NCI-H2107 treated with DMSO at 0.1 percent for 48 hours (cell line): Measurements from ENCODE around the gene PDSS1.
"Not testable (repeated sequence)": the region's sequence is repeated elsewhere in the genome, so short reads cannot be mapped to it uniquely, and the experiment has no call there.

ENCODE experiments used
- DNase-seq: peaks from one replicate; lab custom pipeline; 2025; ENCODE audit not compliant: unreplicated experiment; lab: John Stamatoyannopoulos, UW

PDSS1 gene, protein sequence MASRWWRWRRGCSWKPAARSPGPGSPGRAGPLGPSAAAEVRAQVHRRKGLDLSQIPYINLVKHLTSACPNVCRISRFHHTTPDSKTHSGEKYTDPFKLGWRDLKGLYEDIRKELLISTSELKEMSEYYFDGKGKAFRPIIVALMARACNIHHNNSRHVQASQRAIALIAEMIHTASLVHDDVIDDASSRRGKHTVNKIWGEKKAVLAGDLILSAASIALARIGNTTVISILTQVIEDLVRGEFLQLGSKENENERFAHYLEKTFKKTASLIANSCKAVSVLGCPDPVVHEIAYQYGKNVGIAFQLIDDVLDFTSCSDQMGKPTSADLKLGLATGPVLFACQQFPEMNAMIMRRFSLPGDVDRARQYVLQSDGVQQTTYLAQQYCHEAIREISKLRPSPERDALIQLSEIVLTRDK

DNA sequence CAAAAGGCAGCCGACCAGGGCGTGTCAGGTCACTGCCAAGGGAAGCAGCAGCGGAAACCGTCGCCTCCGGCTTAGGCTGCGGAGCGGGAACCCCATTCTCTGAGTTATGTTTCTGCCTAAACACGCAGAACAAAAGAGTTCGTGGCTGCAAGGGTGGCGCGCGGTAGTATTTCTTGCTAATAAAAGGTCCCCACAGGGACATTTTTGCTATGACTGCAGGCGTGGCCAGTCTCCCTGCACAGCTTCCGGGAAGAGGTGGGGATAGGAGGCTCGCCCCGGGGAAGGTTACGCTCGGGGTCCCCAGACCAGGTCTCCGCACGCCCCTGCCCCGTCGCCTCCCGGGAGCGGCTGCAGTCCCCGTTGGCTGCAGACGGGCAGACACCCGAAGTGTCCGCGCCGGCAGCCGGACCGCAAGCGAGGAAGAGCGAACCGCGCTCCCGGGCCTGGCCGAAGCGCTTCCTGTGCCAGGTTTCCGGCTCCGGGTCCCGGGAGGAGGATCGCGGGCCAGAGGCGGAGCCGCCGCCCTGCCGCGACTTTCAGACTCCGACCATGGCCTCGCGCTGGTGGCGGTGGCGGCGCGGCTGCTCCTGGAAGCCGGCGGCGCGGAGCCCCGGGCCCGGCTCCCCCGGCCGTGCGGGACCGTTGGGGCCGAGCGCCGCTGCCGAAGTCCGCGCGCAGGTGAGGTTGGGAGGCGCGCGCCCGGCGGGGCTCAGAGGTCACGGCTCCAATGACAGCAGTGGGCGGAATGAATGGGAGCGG lies at the start of gene PDSS1:
PDSS1 (plus strand) TSS at position 539 of the 759 bp plus-strand sequence; CDS start at position 550, 11 bp downstream.
- no peak for DNase-seq

DNA sequence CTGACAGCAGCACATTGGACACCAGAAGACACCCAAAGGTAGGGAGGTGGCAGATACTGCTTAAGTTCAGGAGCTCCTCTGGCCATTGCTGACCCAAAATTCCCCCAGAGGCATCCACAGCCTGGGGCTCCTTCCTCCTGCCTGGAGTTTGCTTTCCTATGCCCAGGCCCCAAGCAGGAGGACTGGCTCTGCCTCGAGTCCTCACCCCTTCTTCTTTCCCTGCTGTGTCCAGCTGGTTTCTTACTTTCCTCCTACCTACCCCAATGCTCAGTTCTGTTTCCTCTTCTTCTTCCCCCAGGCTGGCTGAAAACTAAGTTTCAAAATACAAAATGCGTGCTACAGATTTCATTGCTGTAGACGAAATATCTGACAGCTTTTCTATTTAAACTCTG lies 49.3 kb upstream of the PDSS1 start:
- not testable (repeated sequence) for DNase-seq

DNA sequence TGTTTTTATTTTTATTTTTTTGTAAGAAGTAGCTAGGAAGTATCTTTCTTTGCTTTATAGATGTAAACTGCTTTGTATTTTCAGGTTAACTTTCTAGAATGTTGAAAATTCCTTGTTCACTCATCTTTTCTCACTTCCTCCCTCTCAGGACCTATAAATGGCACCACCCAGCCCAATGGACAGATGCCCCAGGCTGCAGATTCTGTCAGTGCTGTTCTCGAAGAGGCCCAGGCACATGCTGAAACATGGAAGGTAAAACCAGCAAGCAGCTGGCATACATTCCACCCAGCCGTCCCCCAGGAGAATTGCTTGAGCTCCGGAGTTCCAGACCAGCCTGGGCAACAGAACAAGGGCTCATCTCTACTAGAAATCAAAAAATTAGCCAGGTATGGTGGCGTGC lies 47.1 kb upstream of the PDSS1 start:
- no peak for DNase-seq

DNA sequence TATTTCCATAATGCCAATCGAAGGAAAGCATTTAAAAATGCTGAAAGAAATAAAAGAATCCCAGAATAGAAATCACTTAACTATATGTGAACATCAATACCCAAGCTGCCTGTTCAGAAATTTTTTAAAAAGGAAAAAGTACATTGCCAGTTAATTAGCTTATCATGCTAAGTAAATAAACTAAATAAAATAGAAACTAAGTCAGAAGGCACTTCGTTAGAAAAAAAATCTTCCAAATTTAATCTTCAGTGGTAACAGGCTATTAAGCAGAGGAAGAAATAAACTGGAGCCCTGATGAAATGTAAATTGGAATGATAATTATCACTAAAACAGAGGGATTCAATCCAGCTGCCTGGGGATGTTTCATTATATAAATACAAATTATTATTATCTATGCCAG lies 46.0 kb upstream of the PDSS1 start:
- not testable (repeated sequence) for DNase-seq

DNA sequence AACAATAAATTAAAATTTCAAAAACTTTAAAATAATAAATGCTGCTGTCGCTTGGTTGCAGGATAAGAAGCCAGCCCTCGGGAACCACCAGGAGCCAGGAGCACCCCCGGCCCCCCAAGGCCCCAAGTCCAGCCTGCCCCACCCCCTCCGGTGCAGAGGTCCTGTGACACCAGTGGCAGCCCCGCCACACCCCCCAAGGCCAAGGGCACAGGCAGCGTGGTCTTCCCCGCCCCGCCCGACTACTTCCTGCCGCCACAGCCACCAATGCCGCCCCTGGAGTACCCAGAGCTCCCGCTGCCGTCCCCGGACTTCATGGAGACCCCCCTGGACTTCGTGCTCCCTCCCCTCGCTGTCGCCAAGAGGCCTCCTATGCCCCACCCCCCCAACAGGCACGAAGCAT lies 44.5 kb upstream of the PDSS1 start:
- no peak for DNase-seq

DNA sequence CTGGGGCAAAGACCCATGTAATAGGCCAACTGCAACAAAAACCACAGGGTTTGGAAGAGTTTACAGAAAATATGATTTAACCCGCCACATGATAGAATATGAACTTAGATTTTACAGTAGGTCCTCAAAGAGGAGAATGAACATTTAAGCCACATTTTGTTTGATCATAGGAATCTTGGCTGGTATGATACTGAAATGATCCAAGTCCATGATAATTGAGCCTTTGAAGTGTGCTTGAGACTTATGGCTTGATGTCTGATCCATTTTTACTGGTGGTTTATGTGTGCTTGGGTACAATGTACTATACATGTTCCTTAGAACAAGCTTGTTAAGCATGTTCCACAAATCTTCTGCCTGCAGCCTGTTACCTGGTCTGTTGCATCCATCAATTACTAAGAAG lies 41.8 kb upstream of the PDSS1 start:
- no peak for DNase-seq

DNA sequence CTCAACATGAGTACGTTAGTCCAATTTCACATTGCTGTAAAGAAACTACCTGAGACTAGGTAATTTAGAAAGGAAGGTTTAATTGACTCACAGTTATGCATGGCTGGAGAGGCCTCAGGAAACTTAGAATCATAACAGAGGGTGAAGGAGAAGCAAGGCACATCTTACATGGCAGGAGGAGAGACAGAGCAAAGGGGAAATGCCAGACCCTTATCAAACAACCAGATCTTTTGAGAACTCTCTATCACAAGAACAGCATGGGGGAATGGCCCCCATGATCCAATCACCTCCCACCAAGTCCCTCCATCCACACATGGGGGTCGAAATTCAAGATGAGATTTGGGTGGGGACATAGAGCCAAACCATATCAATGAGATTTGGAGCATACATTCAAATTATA lies 34.6 kb upstream of the PDSS1 start:
- no peak for DNase-seq

DNA sequence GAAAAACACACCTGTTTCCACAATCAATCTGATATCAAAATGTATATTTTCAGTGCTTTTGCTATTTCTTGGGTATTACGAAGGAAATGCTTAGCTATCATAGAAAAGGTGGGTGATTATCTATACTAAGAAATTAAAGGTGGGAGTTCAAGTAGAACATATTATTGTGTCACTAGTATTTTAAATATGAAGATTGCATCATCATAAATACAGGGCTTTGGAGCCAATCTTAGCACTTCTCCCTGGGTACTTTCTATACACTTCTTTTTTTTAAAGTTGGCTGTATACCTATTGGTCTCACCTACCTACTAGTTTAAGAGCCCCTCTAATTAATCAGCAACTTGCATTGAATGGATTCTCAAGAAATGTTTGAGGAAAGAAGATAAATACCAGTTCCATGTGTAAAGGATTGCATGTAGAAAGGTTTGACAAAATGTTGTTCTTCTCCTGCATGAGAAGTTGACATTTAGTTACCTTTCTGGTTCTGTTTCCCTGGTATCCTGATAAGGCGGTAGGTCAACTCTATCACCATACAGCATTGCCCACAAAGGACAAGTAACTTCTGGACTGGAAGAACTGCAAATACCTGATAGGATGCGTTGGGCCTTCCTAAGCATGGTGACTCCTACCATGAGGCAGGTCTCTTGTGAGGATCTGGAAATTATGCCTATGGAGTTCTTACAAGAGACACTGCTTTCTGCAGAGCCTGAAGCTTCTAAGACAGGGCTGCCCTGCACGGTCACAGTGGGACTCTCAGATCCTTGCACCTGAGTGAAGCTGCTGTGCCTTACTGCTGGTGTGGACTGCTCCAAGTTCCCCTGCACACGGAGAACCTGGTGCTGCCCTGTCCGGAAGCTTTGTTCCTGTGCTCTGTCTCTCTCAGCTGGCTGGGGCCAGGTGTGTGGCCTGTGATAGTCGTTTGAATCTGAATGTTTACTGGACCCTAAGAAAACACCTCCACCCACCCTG lies 32.1 kb upstream of the PDSS1 start:
- no peak for DNase-seq

DNA sequence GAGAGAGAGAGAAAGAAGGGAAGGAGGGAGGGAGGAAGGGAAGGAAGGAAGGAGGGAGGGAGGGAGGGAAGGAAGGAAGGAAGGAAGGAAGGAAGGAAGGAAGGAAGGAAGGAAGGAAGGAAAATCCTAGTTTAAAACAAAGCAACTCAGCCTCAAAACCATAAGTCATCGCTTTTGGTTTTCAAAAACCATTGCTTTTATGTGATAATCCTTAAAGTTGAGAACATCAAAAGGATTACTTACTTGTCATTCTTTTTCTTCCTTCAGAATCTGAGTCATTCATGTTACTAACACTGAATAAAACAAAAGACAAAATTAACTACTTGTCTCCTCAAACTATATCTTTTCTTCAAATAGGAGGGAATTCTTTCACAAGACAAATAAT lies 21.6 kb upstream of the PDSS1 start:
- no peak for DNase-seq

DNA sequence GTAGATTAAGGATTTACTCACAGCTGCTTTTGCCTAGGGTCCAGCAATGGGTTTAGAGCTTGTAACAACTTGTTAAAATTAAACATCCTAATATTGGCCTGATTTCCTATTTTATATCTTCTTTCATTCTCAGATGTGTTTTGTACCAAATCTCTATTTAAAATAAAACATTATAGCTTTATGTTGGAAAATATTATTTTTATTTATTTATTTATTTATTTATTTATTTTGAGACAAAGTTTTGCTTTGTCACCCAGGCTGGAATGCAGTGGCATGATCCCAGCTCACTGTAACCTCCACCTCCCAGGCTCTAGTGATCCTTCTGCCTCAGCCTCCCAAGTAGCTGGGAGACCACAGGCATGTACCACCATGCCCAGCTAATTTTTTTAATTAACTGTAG lies 17.9 kb upstream of the PDSS1 start:
- no peak for DNase-seq

DNA sequence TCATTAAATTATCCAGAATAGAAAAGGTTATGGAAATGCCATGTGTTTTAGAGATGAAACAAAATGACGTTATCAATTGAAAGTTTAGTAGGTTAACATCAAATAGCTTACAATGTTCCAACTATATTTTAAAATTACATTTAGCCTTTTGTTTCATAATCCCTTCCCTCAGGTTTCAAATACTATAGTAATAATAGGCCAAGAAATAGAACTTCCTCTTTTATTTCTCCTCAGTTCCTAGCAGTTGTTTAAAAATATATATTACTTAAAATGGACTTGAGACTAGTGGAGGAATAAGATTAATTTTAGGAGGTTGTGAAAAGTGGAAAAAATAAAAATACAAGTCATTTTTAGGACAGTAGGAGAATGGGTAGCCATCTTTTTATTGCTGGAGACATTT lies 16.4 kb upstream of the PDSS1 start:
- no peak for DNase-seq

DNA sequence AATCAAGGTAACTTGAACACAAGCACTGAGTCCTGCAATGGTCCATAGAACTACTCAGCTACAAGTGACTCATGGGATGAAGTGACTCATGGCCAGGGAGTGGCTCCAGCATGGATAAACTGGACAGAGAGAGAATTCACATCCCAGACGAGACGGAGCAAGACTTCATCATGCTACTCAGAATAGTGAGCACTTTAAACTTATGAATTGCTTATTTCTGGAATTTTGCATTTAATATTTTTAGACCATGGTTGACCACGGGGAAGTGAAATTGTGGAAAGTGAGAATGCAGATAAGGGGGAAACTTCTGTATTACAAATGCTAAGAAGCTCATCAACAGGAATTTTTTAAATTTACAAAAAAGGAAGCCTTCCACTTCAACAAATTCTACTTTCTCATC lies 15.5 kb upstream of the PDSS1 start:
- not testable (repeated sequence) for DNase-seq

DNA sequence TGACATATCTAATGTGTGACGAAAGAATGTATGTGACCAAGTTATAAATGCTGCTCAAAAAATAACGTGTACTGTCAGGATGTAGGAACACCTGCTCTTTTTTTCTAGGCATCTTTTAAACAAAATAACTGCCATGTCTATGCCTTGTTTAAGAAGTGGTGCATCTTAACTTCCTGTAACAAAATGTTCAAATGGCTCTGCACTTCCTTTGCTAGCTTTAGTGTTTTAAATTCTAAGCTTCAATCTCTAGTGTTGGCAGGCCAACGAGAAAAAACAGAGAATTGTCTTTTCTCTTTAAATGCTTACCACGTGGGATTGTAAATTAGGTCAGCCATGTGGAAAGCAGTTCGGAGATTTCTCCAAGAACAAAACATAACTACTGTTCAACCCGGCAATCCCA lies 14.6 kb upstream of the PDSS1 start:
- no peak for DNase-seq

DNA sequence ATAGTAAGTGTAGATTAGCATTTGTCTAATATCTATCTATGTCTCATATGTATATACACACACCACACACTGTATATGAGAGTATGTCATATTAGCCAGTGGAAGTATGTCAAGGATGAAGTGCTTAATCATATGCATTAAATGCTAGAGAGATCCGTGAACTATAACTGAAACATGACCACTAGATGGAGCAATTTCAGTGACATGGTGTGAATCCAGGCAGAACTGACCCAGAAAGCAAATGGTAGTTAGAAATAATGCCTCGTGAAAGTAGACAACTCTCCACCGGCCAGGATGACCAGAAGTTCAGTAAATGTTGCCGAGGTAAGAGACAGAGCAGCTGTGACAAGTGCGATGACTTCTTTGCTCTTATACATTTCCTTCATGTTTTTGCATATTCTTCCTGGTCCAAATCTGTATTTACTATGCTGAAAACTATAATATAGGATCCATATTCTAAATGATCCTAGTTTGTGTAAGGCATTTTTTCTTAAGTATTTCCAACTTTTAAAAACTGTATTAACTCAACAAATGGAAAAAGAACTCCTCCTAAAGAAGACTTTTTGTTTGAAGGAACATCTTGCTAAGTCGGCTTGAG lies 12.7 kb upstream of the PDSS1 start:
- peak; percentile 34 for DNase-seq

DNA sequence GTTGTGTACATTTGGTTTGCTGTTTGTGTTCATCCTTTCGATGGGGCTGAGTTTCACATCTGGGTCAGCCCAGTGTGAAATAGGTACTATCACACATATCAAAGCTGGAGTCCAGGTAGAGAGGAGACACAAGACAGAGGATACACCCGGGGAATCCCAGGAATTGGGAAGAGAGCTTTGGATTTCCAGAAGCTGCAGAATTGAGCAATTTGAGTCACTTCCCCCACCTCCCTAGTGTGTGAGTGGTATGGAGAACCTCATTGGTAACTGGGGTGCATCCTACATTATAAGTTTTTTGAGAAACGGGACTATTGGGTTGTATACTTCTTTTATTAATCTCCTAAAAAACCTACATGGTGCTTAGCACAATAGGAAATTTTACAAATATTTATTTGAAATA lies 12.1 kb upstream of the PDSS1 start:
- DNase-seq: no peak

DNA sequence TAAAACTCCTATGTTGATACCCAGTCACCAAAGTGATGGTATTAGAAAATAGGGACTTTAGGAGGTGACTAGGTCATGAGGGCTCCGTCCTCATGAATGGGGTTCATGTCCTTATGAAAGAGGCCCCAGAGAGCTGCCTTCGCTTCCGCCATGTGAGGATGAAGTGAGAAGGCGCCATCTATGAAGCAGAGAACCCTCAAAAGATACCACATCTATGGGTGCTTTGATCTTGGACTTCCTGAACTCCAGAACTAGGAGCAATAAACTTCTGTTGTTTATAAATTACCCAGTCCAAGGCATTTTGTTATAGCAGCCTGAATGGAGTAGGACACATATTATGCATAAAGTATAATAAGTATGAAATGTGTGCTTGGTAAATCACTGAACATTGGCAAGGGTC lies 8.1 kb upstream of the PDSS1 start:
- DNase-seq: no peak

DNA sequence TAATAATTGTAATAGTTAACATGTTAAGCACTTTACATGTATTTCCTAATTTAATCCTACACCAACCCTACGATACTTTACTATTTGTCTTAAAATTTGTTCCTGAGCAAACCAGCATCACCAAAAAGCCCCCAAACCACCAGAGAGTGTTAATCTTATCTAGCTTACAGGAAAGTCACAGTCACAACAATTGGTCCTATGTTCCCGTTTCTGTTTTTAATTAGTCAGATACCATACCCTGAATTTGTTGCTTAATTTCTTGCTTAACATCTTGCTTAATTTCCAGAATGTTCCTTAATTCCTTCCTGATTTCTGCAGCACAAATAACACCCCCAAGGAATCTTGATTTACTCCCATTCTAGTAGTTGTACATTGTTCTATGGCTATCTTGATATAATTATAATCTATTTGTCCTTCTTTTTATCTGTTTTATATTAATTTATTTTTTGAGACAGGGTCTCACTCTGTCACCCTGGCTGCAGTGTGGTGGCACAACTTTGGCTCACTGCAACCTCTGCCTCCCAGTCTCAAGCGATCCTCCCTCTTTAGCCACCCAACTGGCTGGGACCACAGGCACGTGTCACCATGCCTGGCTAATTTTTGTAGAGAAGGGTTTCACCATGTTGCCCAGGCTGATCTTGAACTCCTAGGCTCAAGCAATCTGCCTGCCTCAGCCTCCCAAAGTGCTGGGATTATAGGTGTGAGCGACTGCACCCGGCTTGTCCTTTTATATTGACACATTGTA lies 6.6 kb upstream of the PDSS1 start:
- no peak for DNase-seq

DNA sequence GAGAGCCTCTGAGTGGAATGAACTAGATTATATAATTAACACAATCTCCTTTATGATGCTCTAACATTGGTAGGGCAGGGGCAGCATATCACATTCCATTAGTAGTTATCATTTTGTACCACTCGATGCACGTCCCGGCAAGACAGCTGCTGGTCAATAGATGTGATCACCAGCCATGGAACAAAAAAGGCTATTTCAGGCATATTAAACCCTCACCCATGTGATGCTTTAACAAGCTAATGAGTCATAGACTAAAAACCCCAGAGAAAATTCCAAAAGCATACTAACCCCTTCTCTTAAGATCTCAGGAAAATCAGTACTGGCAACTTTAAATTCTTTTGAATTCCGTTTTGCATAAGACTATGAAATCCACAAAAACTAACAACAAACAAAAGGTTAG lies 3.0 kb upstream of the PDSS1 start:
- not testable (repeated sequence) for DNase-seq

DNA sequence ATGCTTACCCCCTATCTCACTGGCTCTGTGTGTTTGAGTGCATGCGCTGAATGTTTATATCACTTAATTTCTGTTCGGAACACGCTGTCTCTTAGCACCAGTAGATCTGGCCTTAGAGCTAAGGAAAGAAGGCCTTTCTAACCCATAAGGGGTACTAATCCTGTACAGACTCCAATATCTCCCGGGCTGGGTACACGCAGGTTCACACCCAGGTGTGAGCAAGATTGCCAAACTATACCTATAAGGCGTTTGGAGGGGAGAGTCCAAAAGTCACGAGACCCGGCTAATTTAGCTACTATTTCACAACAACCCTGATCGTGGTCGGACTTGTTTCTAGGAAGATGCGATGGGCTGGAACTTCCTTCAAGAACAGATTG lies 727 bp upstream of the PDSS1 start:
- DNase-seq: no peak

DNA sequence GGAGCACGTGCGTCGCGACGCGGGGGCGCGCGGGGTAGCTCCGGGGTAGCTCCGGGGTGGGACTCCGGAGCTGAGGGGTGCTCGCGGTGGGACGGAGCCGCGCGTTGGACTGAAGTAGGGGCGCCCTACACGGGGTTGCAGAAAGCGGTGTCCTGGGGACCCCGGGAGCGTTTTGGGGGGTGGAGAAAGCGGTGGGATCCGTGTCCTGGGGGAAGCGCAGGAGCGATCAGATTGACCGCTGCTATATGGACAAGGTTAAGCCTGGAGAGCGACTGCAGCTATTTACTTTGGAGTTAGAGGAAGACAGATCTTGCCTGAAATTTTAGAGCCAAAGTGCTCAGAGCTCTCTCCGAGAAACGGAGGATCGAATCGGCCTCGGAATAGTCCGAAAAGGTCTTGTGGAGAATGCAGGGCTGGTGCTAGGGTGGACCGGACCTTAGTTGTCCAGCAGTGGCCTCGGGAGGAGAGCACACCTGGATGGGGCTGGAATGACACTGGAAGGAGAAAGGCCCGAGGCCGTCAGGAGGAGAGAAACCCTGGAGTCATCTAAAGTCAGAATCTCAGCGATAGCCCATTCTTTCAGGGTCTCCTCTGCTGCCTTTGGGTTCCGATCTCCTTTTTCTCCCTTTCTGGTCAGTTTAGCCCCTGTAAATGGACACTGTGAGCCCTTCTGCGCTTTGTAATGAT lies 564 bp downstream of the PDSS1 start:
- DNase-seq: no peak
